Prostate gland (tissue), 2 donors: ENCODE measurements around the gene CKAP5.

Experiments
- CTCF ChIP-seq, 4 experiments: fragments of 200-600 bp in 2 of 4; fragments of 450-650 bp in 2 of 4; sonication (generic) in 2 of 4; IDR thresholded peaks; 1 replicate in 3 of 4; 2 replicates in 1 of 4; pipeline ENCODE4 v1.5.1; 2016 to 2019; ENCODE audit warnings: antibody characterized with exemption in 4 of 4, mild to moderate bottlenecking in 2 of 4, moderate library complexity in 2 of 4
- POLR2A ChIP-seq: fragments of 450-650 bp; IDR thresholded peaks from one replicate; pipeline ENCODE4 v1.6.1; 2016; ENCODE audit warnings: antibody characterized with exemption, mild to moderate bottlenecking
- POLR2AphosphoS5 ChIP-seq: sonication (generic); formaldehyde crosslinking; IDR thresholded peaks from one replicate; pipeline ENCODE4 v1.6.1; 2017; ENCODE audit warnings: antibody characterized with exemption

GRCh38 chr11:46769636-46770221 is 76.4 kb downstream of the CKAP5 start:
- no peak for TF ChIP-seq POLR2A
- no peak for TF ChIP-seq CTCF (IDR thresholded peaks at IDR 0.05)
- no peak for TF ChIP-seq POLR2AphosphoS5
